GM12878 (cell line): ENCODE data around the gene CR2. TPM values are rescaled to one million over a fixed set of nuclear protein-coding genes. Genes with fewer than 3 reads are reported as not detected.
A peak's percentile ranks its signal among the peaks of the same experiment; 100 is the strongest.

Experiments
- ATAC-seq: fragments of 200-7000 bp; cut with Tn5 transposase; 3 replicates; pipeline ENCODE4 v1.9.1; 2020; ENCODE audit warnings: mild to moderate bottlenecking, moderate library complexity
- BruUV-seq: library from RNA; stranded (reverse); fragments of 400-500 nt; replicated peaks from 2 replicates; lab custom pipeline; 2021; lab: Mats Ljungman, UMichigan
- CTCF ChIA-PET: fragments of 300-600 bp; sonication (Branson Sonifier 250); formaldehyde crosslinking; extraction: SDS; loops from one replicate; lab custom pipeline; 2021; ENCODE audit warnings: inconsistent platforms; lab: Yijun Ruan, JAX
- POLR2A ChIA-PET: fragments of 350-600 bp; formaldehyde crosslinking; extraction: SDS; loops from one replicate; lab custom pipeline; 2021; ENCODE audit warnings: inconsistent platforms; lab: Charles Lee
- RAD21 ChIA-PET: fragments of 300-600 bp; sonication (Branson Sonifier 250); formaldehyde crosslinking; loops from one replicate; lab custom pipeline; 2023; ENCODE audit warnings: antibody characterized with exemption; ENCODE audit not compliant: unreplicated experiment; lab: Charles Lee
- SMC1A ChIA-PET: fragments of 300-600 bp; sonication (Branson Sonifier 250); formaldehyde crosslinking; loops from one replicate; lab custom pipeline; 2023; ENCODE audit not compliant: unreplicated experiment, uncharacterized antibody; lab: Charles Lee
- DNase-seq: peaks from one replicate; pipeline ENCODE4 v3.0.0-alpha.2; 2011; ENCODE audit warnings: low read depth, low spot score
- FAIRE-seq: peaks from 3 replicates; lab custom pipeline; 2011; peaks lifted over from hg19 to GRCh38; lab: Jason Lieb, UNC
- H2AFZ ChIP-seq: 2 replicates; pipeline ENCODE4 v1.6.0; 2011; ENCODE audit warnings: low read depth, low read length, control low read depth; ENCODE audit not compliant: control insufficient read depth
- H3K27ac ChIP-seq: 2 replicates; pipeline ENCODE4 v1.5.1; 2011; ENCODE audit warnings: control low read depth; ENCODE audit not compliant: control insufficient read depth, insufficient read depth
- H3K27me3 ChIP-seq, 2 experiments: replicated peaks in 1 of 2; 2 replicates each; pipeline versions ENCODE4 v1.6.0 to v1.6.1; 2011; ENCODE audit warnings: low read length in 1 of 2; ENCODE audit not compliant: control insufficient read depth in 2 of 2, insufficient read depth in 2 of 2
- H3K36me3 ChIP-seq, 2 experiments: 2 replicates each; pipeline ENCODE4 v1.5.1; 2011; ENCODE audit warnings: low read length in 1 of 2; ENCODE audit not compliant: control insufficient read depth in 2 of 2, insufficient read depth in 2 of 2
- H3K4me1 ChIP-seq: 2 replicates; pipeline ENCODE4 v1.6.1; 2011; ENCODE audit warnings: mild to moderate bottlenecking, low read length, moderate library complexity, mixed read lengths; ENCODE audit not compliant: control insufficient read depth, insufficient read depth
- H3K4me2 ChIP-seq: 2 replicates; pipeline ENCODE4 v1.6.0; 2011; ENCODE audit warnings: control low read depth; ENCODE audit not compliant: control insufficient read depth, insufficient read depth
- H3K4me3 ChIP-seq: fragments of 200-600 bp; sonication (generic); 2 replicates; pipeline ENCODE4 v1.5.1; 2016
- H3K79me2 ChIP-seq: 2 replicates; pipeline ENCODE4 v1.6.0; 2011; ENCODE audit warnings: low read length; ENCODE audit not compliant: control insufficient read depth, insufficient read depth
- H3K9ac ChIP-seq: 2 replicates; pipeline ENCODE4 v1.8.0; 2011; ENCODE audit warnings: low read length, control low read depth, mixed read lengths; ENCODE audit not compliant: control insufficient read depth, insufficient read depth
- H3K9me3 ChIP-seq: replicated peaks from 3 replicates; pipeline ENCODE4 v1.5.1; 2011; ENCODE audit warnings: mild to moderate bottlenecking, low read length; ENCODE audit not compliant: control insufficient read depth, insufficient read depth
- H4K20me1 ChIP-seq: 2 replicates; pipeline ENCODE4 v1.6.0; 2011; ENCODE audit not compliant: control insufficient read depth, insufficient read depth
- BHLHE40 ChIP-seq, 2 experiments: fragments of 450-650 bp in 1 of 2; IDR thresholded peaks; 2 replicates each; pipeline ENCODE4 v1.6.1; 2011 to 2017; ENCODE audit warnings: low read depth in 2 of 2, borderline replicate concordance in 1 of 2, improper control_type of control experiment in 1 of 2, low read length in 1 of 2, mild to moderate bottlenecking in 1 of 2
- CBFB ChIP-seq: IDR thresholded peaks from 2 replicates; pipeline ENCODE4 v1.6.1; 2016; ENCODE audit warnings: antibody characterized with exemption, low read depth
- CBX3 ChIP-seq: fragments of 200-600 bp; sonication (generic); IDR thresholded peaks from 2 replicates; pipeline ENCODE4 v1.6.1; 2016; ENCODE audit warnings: low read depth, borderline replicate concordance
- EGR1 ChIP-seq, 2 experiments: IDR thresholded peaks; 1 replicate in 1 of 2; 2 replicates in 1 of 2; pipeline ENCODE4 v1.6.1; 2011 to 2012; ENCODE audit warnings: low read depth in 2 of 2, low read length in 2 of 2, borderline replicate concordance in 1 of 2, mild to moderate bottlenecking in 1 of 2, moderate library complexity in 1 of 2
- IRF4 ChIP-seq: IDR thresholded peaks from 2 replicates; pipeline ENCODE4 v1.6.1; 2011; ENCODE audit warnings: low read depth, low read length
- POLR2A ChIP-seq: IDR thresholded peaks from 2 replicates; pipeline ENCODE4 v1.6.1; 2011; ENCODE audit warnings: low read depth, mild to moderate bottlenecking, low read length
- RELB ChIP-seq: fragments of 450-650 bp; IDR thresholded peaks from 2 replicates; pipeline ENCODE4 v1.6.1; 2017; ENCODE audit warnings: low read depth, mild to moderate bottlenecking, moderate library complexity
- RUNX3 ChIP-seq: IDR thresholded peaks from 2 replicates; pipeline ENCODE4 v1.6.1; 2012; ENCODE audit warnings: low read length, inconsistent platforms
- SIN3A ChIP-seq: IDR thresholded peaks from 2 replicates; pipeline ENCODE4 v1.6.1; 2012; ENCODE audit warnings: low read depth, low read length, improper control_type of control experiment
- STAT3 ChIP-seq: IDR thresholded peaks from 2 replicates; pipeline ENCODE4 v1.6.1; 2011; ENCODE audit warnings: low read depth, low read length, improper control_type of control experiment
- ZNF24 ChIP-seq: fragments of 450-650 bp; IDR thresholded peaks from 2 replicates; pipeline ENCODE4 v1.6.1; 2017; ENCODE audit warnings: antibody characterized with exemption, mild to moderate bottlenecking
- ZNF384 ChIP-seq: IDR thresholded peaks from 2 replicates; pipeline ENCODE4 v1.6.1; 2012; ENCODE audit warnings: low read depth, mild to moderate bottlenecking, low read length, improper control_type of control experiment, borderline replicate concordance
- ZNF592 ChIP-seq: fragments of 450-650 bp; IDR thresholded peaks from 2 replicates; pipeline ENCODE4 v1.6.1; 2017; ENCODE audit warnings: mild to moderate bottlenecking, moderate library complexity
- WGBS: methylation state at CpG from one replicate; pipeline ENCODE4 v1.1.6; 2016; ENCODE audit warnings: low lambda C conversion rate; ENCODE audit not compliant: insufficient replicate concordance, insufficient coverage; ENCODE audit errors: missing lambda C conversion rate; 5-methylcytosine and 5-hydroxymethylcytosine counted together
- in situ Hi-C: fragments of 300-500 bp; cut with MboI; formaldehyde crosslinking; loops from 9 replicates; pipeline ENCODE4 v1.14.3; 2018; ENCODE audit warnings: mixed read lengths
- intact Hi-C: fragments of 100-400 bp; cut with micrococcal nuclease; formaldehyde crosslinking; loops from one replicate; pipeline ENCODE4 v1.14.2; 2022; ENCODE audit not compliant: unreplicated experiment
- polyA plus RNA-seq, 11 experiments: library from polyadenylated mRNA; depleted of rRNA in 4 of 11; unstranded in 6 of 11; stranded (reverse) in 5 of 11; fragments of >200 nt; fragmentation: Nextera tagmentation in 4 of 11; fragmentation: Illumina TruSeq in 1 of 11; extraction: Ambion mirVana in 4 of 11; extraction: Trizol in 1 of 11; gene quantifications; 1 replicate in 1 of 11; 2 replicates in 10 of 11; pipeline versions ENCODE4 v1.2.1 to v1.2.3, GENCODE V29; 2011 to 2016; ENCODE audit warnings: inconsistent platforms in 2 of 11, missing spikeins in 2 of 11, low read depth in 1 of 11
- total RNA-seq, 4 experiments: library from RNA; depleted of rRNA in 3 of 4; stranded (reverse); fragments of >200 nt in 3 of 4; fragmentation: Illumina TruSeq in 1 of 4; extraction: Trizol in 1 of 4; gene quantifications; 2 replicates each; pipeline versions ENCODE4 v1.2.1 to v1.2.3, GENCODE V29; 2013 to 2021
- TF ChIP-seq, protein P1 (sequence below): fragments of 450-650 bp; IDR thresholded peaks from 2 replicates; pipeline ENCODE4 v1.6.1; 2017; ENCODE audit warnings: borderline replicate concordance

The CR2 gene
- total and polyA plus RNA-seq, 10 of the 15 experiments (the other 5 are each of a cell fraction or from before 2014, with no cell fraction given) = 2.2 to 72.8 (median 50.6) TPM

DNA sequence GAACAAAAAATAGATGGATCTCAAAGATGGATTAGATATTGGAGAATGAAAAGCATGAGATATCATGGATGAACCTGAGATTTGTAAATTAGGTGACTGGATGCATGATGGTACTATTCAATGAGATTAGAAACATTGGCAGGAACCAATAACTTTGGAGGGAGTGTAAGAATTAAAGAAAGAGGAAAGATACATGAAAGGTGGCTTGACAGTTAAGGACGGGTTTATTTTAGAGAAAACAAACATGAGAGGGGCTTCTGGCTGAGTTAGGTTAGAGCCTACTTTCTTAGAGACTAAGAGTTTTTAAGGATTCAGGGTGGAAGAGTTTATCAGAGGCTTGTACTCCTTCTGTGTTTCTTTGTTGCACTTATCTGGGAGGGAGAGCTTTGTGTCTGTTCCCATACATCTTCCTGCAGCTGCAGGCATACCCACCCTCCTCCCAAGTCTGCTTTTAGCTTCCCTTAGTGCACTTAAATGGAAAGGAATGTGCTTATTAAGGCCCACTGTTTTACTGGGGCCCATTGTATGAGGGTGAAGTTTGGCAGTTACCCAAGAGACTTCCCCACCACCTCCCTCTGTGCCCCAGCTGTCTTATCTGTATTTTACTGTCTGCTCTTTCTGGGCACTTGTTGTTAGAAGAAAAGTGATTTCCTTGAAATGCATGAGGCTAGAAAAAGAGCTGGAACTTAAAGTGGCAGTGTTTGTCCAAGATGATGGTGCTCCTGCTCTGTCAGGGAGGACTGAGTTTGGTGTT is 26.1 kb upstream of the CR2 start (continued):
- no peak for TF ChIP-seq BHLHE40 (IDR thresholded peaks at IDR 0.05; ENCODE audit: borderline replicate concordance in 1 of 2, low read depth in 2 of 2, low read length in 1 of 2)

- no peaks in the 10 kb centered on the region for H3K36me3 ChIP-seq
- intact Hi-C loops (no loop called here), in situ Hi-C loops (no loop called here)
- no peaks in the 10 kb centered on the region for H3K79me2 ChIP-seq
- H3K27ac ChIP-seq = peak overlapping the region; percentile 18; the same call in 1 of the 2 replicates
- no peak overlapping the region for H3K9ac ChIP-seq
- ChIA-PET RAD21 (interaction anchor here (0.8 to 6.5 kb wide), 3 partner anchors 10 to 107 kb away, joined by 3 to 67 read pairs (median 3); partner anchors contain the start of gene CD55), POLR2A (interaction anchor here (1.1 to 1.6 kb wide), 2 partner anchors 13 to 16 kb away, joined by 3 to 4 read pairs; no protein-coding TSS in a partner anchor), CTCF (interaction anchor here (0.8 to 2.6 kb wide), 6 partner anchors 10 to 345 kb away, joined by 3 to 12 read pairs (median 4); no protein-coding TSS in a partner anchor), SMC1A (interaction anchor here (1.0 to 7.5 kb wide), 6 partner anchors 12 to 339 kb away, joined by 3 to 126 read pairs (median 4); partner anchors contain the start of gene CR2)
- no peak for ATAC-seq
- H3K4me2 ChIP-seq = peak overlapping the region; percentile 32; the same call in 1 of the 2 replicates
- FAIRE-seq = no peak
- no TSS peak for BruUV-seq
- no peaks in the 10 kb centered on the region for H3K27me3 ChIP-seq
- DNase-seq = no peak
- no peaks in the 10 kb centered on the region; the same call in 1 of the 3 replicates for H3K9me3 ChIP-seq
- no peaks in the 10 kb centered on the region for H4K20me1 ChIP-seq
- no peak overlapping the region for H2AFZ ChIP-seq
- H3K4me3 ChIP-seq = no peak overlapping the region
- H3K4me1 ChIP-seq = peaks cover 47% of the 10 kb centered on the region
- 0% methylated on average over 2 of the region's 2 CpGs for WGBS
- TF ChIP-seq RUNX3 (peak; percentile 11; the same call in 1 of the 2 replicates), CBFB (no peak), CBX3 (no peak), IRF4 (peak; percentile 65; the same call in 1 of the 2 replicates), STAT3 (no peak), POLR2A (no peak), ZNF384 (no peak), EGR1 (IDR thresholded peaks at IDR 0.05; ENCODE audit: borderline replicate concordance in 1 of 2, low read depth in 2 of 2, low read length in 2 of 2) (no peak), SIN3A (no peak), RELB (no peak), ZNF592 (no peak), ZNF24 (no peak)
- TF ChIP-seq, protein P1, sequence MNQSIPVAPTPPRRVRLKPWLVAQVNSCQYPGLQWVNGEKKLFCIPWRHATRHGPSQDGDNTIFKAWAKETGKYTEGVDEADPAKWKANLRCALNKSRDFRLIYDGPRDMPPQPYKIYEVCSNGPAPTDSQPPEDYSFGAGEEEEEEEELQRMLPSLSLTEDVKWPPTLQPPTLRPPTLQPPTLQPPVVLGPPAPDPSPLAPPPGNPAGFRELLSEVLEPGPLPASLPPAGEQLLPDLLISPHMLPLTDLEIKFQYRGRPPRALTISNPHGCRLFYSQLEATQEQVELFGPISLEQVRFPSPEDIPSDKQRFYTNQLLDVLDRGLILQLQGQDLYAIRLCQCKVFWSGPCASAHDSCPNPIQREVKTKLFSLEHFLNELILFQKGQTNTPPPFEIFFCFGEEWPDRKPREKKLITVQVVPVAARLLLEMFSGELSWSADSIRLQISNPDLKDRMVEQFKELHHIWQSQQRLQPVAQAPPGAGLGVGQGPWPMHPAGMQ = no peak
Measured at GRCh38 chr1:207428783-207429182, 25.3 kb upstream of the CR2 start.
